ENCODE data around the gene RETREG2. TPM values are rescaled to one million over a fixed set of nuclear protein-coding genes. Genes with fewer than 3 reads are reported as not detected.

RETREG2 gene
- polyA plus RNA-seq, 2 donors = 28.4 to 38.6 TPM

DNA sequence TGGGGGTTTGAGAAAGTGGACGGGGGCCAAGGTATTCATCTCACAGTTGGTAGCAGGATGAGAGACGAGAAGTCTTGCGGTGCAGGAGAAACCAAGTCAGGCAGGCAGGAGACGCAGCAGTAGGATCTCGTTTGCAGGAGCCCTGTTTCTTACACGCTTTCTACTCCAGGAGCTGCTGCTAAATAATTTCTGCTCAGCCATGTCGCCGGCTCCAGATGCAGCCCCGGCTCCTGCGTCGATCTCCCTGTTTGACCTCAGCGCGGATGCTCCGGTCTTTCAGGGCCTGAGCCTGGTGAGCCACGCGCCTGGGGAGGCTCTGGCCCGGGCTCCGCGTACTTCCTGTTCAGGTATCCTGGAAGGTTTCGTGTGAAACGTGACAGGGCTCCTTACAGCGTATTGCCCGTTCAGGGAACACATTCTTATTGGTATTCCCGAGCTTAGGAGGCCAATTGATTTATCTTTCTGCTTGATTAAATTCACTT, 52.0 kb downstream of the RETREG2 start:
- no peaks in the 10 kb centered on the region for H3K27me3 ChIP-seq (ENCODE audit: control insufficient read depth in 1 of 2, insufficient read depth in 2 of 2, low read length in 2 of 2)
- peaks cover 17 to 23% of the 10 kb centered on the region in 2 donors for H3K36me3 ChIP-seq (ENCODE audit: control insufficient read depth in 2 of 2, insufficient read depth in 2 of 2, low read length in 1 of 2)
- 0% methylated on average over 24 of the region's 24 CpGs for WGBS, 2 donors
- H3K27ac ChIP-seq (ENCODE audit: low read depth in 2 of 2, low read length in 1 of 2) = peak overlapping the region; percentile 94 to 99
- peaks cover 9 to 10% of the 10 kb centered on the region in 2 donors for H3K4me1 ChIP-seq (ENCODE audit: control insufficient read depth in 2 of 2, insufficient read depth in 2 of 2, low read length in 1 of 2)
- H3K4me3 ChIP-seq (ENCODE audit: low read depth in 1 of 2, low read length in 2 of 2) = peak overlapping the region; percentile 70 to 76
- no peaks in the 10 kb centered on the region for H3K9me3 ChIP-seq (ENCODE audit: control insufficient read depth in 2 of 2, insufficient read depth in 1 of 2, low read depth in 1 of 2, low read length in 1 of 2)

- Histone ChIP-seq H3K27me3 (ENCODE audit: control insufficient read depth in 1 of 2, insufficient read depth in 2 of 2, low read length in 2 of 2) (no peaks in the 10 kb centered on the region), H3K9me3 (ENCODE audit: control insufficient read depth in 2 of 2, insufficient read depth in 1 of 2, low read depth in 1 of 2, low read length in 1 of 2) (no peaks in the 10 kb centered on the region), H3K27ac (ENCODE audit: low read depth in 2 of 2, low read length in 1 of 2) (no peak overlapping the region), H3K4me1 (ENCODE audit: control insufficient read depth in 2 of 2, insufficient read depth in 2 of 2, low read length in 1 of 2) (no peaks in the 10 kb centered on the region), H3K36me3 (ENCODE audit: control insufficient read depth in 2 of 2, insufficient read depth in 2 of 2, low read length in 1 of 2) (peaks cover 24 to 32% of the 10 kb centered on the region in 2 donors), H3K4me3 (ENCODE audit: low read depth in 1 of 2, low read length in 2 of 2) (no peak overlapping the region)
- WGBS, 2 donors = 75 to 96% methylated on average over 3 of the region's 3 CpGs
Measured at GRCh38 chr2:219234331-219234730, 56.3 kb downstream of the RETREG2 start.

Other genes with a start within 250 kb of the RETREG2 start
- not detected for gene CDK5R2, start 218.6 kb upstream of the RETREG2 start, polyA plus RNA-seq
- not detected for gene FEV, start 193.1 kb upstream of the RETREG2 start, polyA plus RNA-seq
- under 1 TPM; 0.47 to 0.49 TPM for gene CRYBA2, start 184.9 kb upstream of the RETREG2 start, polyA plus RNA-seq
- under 1 TPM in 1 of 2 donors, not detected in 1; 0.01 TPM for gene CFAP65, start 136.8 kb upstream of the RETREG2 start, polyA plus RNA-seq
- gene IHH, start 117.4 kb upstream of the RETREG2 start, polyA plus RNA-seq = under 1 TPM; 0.06 to 0.31 TPM
- 1 to 10 TPM; 4.4 to 5.9 TPM for gene NHEJ1, start 17.5 kb upstream of the RETREG2 start, polyA plus RNA-seq
- 1 to 10 TPM; 1.2 to 3.4 TPM for gene SLC23A3, start 8.2 kb upstream of the RETREG2 start, polyA plus RNA-seq
- 10 to 100 TPM; 39.5 to 50.6 TPM for gene CNPPD1, start 1.4 kb upstream of the RETREG2 start, polyA plus RNA-seq
- gene ZFAND2B, start 28.5 kb downstream of the RETREG2 start, polyA plus RNA-seq = 10 to 100 TPM; 45.2 to 53.6 TPM
- gene ABCB6, start 40.7 kb downstream of the RETREG2 start, polyA plus RNA-seq = 10 to 100 TPM; 24.5 to 45.2 TPM
- gene ATG9A, start 51.4 kb downstream of the RETREG2 start, polyA plus RNA-seq = 10 to 100 TPM; 20.8 to 28.4 TPM
- gene ANKZF1, start 51.5 kb downstream of the RETREG2 start, polyA plus RNA-seq = 10 to 100 TPM; 20.4 to 40.7 TPM
- gene GLB1L, start 67.2 kb downstream of the RETREG2 start, polyA plus RNA-seq = 1 to 10 TPM; 1.6 to 1.9 TPM
- 10 to 100 TPM; 20.4 to 33.3 TPM for gene STK16, start 67.2 kb downstream of the RETREG2 start, polyA plus RNA-seq
- under 1 TPM in 1 of 2 donors, not detected in 1; 0.02 TPM for gene TUBA4B, start 75.0 kb downstream of the RETREG2 start, polyA plus RNA-seq
- gene TUBA4A, start 75.6 kb downstream of the RETREG2 start, polyA plus RNA-seq = 100 to 1,000 TPM in 1 of 2 donors, 10 to 100 TPM in 1; 89.0 to 161 TPM
- gene DNAJB2, start 101.1 kb downstream of the RETREG2 start, polyA plus RNA-seq = 10 to 100 TPM; 42.4 to 47.8 TPM
- gene PTPRN, start 131.1 kb downstream of the RETREG2 start, polyA plus RNA-seq = under 1 TPM; 0.02 to 0.14 TPM
- not detected for gene RESP18, start 154.5 kb downstream of the RETREG2 start, polyA plus RNA-seq
- 10 to 100 TPM; 46.2 to 49.6 TPM for gene DNPEP, start 209.6 kb downstream of the RETREG2 start, polyA plus RNA-seq
- gene DES, start 240.1 kb downstream of the RETREG2 start, polyA plus RNA-seq = 100 to 1,000 TPM; 672 to 686 TPM